Endothelial cell of umbilical vein (primary cell): Measurements from ENCODE around the gene INPP5A. TPM values are rescaled to one million over a fixed set of nuclear protein-coding genes. Genes with fewer than 3 reads are reported as not detected.
A peak's percentile ranks its signal among the peaks of the same experiment; 100 is the strongest.

Experiments used
- BruUV-seq: library from RNA; stranded (reverse); fragments of 400-500 nt; replicated peaks from 2 replicates; lab custom pipeline; 2021; lab: Mats Ljungman, UMichigan
- CTCF ChIA-PET: fragments of 300-600, 350-600 bp; sonication (Branson Sonifier 250); formaldehyde crosslinking; loops from one replicate; lab custom pipeline; 2021; ENCODE audit warnings: antibody characterized with exemption, inconsistent platforms; lab: Charles Lee
- POLR2A ChIA-PET: fragments of 300-600, 350-600 bp; sonication (Branson Sonifier 250); formaldehyde crosslinking; loops from one replicate; lab custom pipeline; 2021; ENCODE audit warnings: antibody characterized with exemption, inconsistent platforms; lab: Charles Lee
- DNase-seq: peaks from one replicate; pipeline ENCODE4 v3.0.0-alpha.2; 2011; ENCODE audit warnings: low read depth, low spot score
- FAIRE-seq: peaks from 2 replicates; lab custom pipeline; 2011; peaks lifted over from hg19 to GRCh38; lab: Jason Lieb, UNC
- H2AFZ ChIP-seq: 2 replicates; pipeline ENCODE4 v1.6.0; 2012; ENCODE audit warnings: low read depth, low read length, control low read depth, inconsistent platforms
- H3K27ac ChIP-seq: 2 replicates; pipeline ENCODE4 v1.5.1; 2011; ENCODE audit warnings: low read depth, mild to moderate bottlenecking, control low read depth, low read length, moderate library complexity; ENCODE audit not compliant: insufficient read depth
- H3K27me3 ChIP-seq, 2 experiments: 2 replicates each; pipeline versions ENCODE4 v1.6.0 to v1.6.1; 2011; ENCODE audit warnings: low read length in 2 of 2, mixed read lengths in 1 of 2; ENCODE audit not compliant: control insufficient read depth in 2 of 2, insufficient read depth in 2 of 2
- H3K36me3 ChIP-seq, 2 experiments: 2 replicates in 1 of 2; 3 replicates in 1 of 2; pipeline ENCODE4 v1.5.1; 2011; ENCODE audit warnings: low read length in 2 of 2, mild to moderate bottlenecking in 1 of 2, moderate library complexity in 1 of 2; ENCODE audit not compliant: control insufficient read depth in 2 of 2, insufficient read depth in 2 of 2; ENCODE audit errors: extremely low read depth in 1 of 2
- H3K4me1 ChIP-seq: 3 replicates; pipeline ENCODE4 v1.5.1; 2011; ENCODE audit warnings: mild to moderate bottlenecking, low read length; ENCODE audit not compliant: control insufficient read depth, insufficient read depth; ENCODE audit errors: extremely low read depth
- H3K4me2 ChIP-seq: 2 replicates; pipeline ENCODE4 v1.6.1; 2011; ENCODE audit warnings: low read length, control low read depth, mixed read lengths; ENCODE audit not compliant: insufficient read depth
- H3K4me3 ChIP-seq, 3 experiments: fragments of 200-600 bp in 1 of 3; sonication (generic), shearing (Covaris generic) in 1 of 3; replicated peaks in 1 of 3; 2 replicates each; pipeline ENCODE4 v1.5.1; 2011 to 2016; ENCODE audit warnings: control low read depth in 3 of 3, low read length in 3 of 3, mild to moderate bottlenecking in 2 of 3, inconsistent platforms in 1 of 3, low read depth in 1 of 3, moderate library complexity in 1 of 3; ENCODE audit not compliant: insufficient read depth in 1 of 3
- H3K79me2 ChIP-seq: 2 replicates; pipeline ENCODE4 v1.6.0; 2012; ENCODE audit warnings: low read length, inconsistent platforms; ENCODE audit not compliant: control insufficient read depth, insufficient read depth
- H3K9ac ChIP-seq: replicated peaks from 2 replicates; pipeline ENCODE3; 2011; ENCODE audit warnings: low read length, control low read depth; ENCODE audit not compliant: insufficient read depth; ENCODE audit errors: extremely low read depth
- H3K9me1 ChIP-seq: replicated peaks from 3 replicates; pipeline ENCODE4 v1.6.0; 2011; ENCODE audit warnings: mild to moderate bottlenecking, low read length; ENCODE audit not compliant: control insufficient read depth, insufficient read depth; ENCODE audit errors: extremely low read depth
- H3K9me3 ChIP-seq: replicated peaks from 2 replicates; pipeline ENCODE4 v1.5.1; 2012; ENCODE audit warnings: low read length, inconsistent platforms; ENCODE audit not compliant: control insufficient read depth, insufficient read depth
- H4K20me1 ChIP-seq: replicated peaks from 2 replicates; pipeline ENCODE3; 2011; ENCODE audit warnings: mild to moderate bottlenecking, low read length; ENCODE audit not compliant: control insufficient read depth, insufficient read depth; ENCODE audit errors: extremely low read depth
- EZH2 ChIP-seq: IDR thresholded peaks from 2 replicates; pipeline ENCODE4 v1.6.1; 2012; ENCODE audit warnings: borderline replicate concordance, low read depth, mild to moderate bottlenecking, moderate library complexity, low read length, inconsistent platforms; ENCODE audit not compliant: severe bottlenecking
- FOS ChIP-seq: IDR thresholded peaks from 2 replicates; pipeline ENCODE4 v1.6.1; 2011; ENCODE audit warnings: mild to moderate bottlenecking, low read length, moderate library complexity, borderline replicate concordance; ENCODE audit not compliant: insufficient read depth
- MYC ChIP-seq: IDR thresholded peaks from one replicate; pipeline ENCODE4 v1.6.1; 2011; ENCODE audit warnings: mild to moderate bottlenecking, low read depth, low read length
- dilution Hi-C: fragments of 300-500 bp; cut with MboI; formaldehyde crosslinking; loops from one replicate; pipeline ENCODE4 v1.15.0; 2019; ENCODE audit warnings: low sequenced_read_pairs; ENCODE audit not compliant: extremely low pct_ligation_motif_present
- intact Hi-C: fragments of 100-400 bp; cut with micrococcal nuclease; formaldehyde crosslinking; loops from one replicate; pipeline ENCODE4 v1.10.0; 2022
- polyA plus RNA-seq, 4 experiments: library from polyadenylated mRNA; depleted of rRNA in 3 of 4; stranded (reverse) in 3 of 4; unstranded in 1 of 4; fragments of >200 nt; gene quantifications; 2 replicates each; pipeline versions ENCODE4 v1.2.1 to v1.2.3, GENCODE V29; 2011 to 2012; ENCODE audit warnings: missing spikeins in 1 of 4
- total RNA-seq: library from RNA; stranded (reverse); gene quantifications from 2 replicates; pipeline ENCODE4 v1.2.3, GENCODE V29; 2021
- TF ChIP-seq, protein P1 (sequence below), 2 donors: IDR thresholded peaks; 1 replicate in 1 of 2; 2 replicates in 1 of 2; pipeline ENCODE4 v1.5.1; 2011; ENCODE audit warnings: low read length in 2 of 2, mild to moderate bottlenecking in 2 of 2, moderate library complexity in 2 of 2, control low read depth in 1 of 2, inconsistent platforms in 1 of 2, low read depth in 1 of 2; ENCODE audit not compliant: insufficient read depth in 1 of 2; ENCODE audit errors: extremely low read depth in 1 of 2

Gene INPP5A
- total and polyA plus RNA-seq, 2 donors (not counting 3 experiments of a cell fraction or from before 2014, with no cell fraction given): 22.9 to 33.2 TPM

DNA sequence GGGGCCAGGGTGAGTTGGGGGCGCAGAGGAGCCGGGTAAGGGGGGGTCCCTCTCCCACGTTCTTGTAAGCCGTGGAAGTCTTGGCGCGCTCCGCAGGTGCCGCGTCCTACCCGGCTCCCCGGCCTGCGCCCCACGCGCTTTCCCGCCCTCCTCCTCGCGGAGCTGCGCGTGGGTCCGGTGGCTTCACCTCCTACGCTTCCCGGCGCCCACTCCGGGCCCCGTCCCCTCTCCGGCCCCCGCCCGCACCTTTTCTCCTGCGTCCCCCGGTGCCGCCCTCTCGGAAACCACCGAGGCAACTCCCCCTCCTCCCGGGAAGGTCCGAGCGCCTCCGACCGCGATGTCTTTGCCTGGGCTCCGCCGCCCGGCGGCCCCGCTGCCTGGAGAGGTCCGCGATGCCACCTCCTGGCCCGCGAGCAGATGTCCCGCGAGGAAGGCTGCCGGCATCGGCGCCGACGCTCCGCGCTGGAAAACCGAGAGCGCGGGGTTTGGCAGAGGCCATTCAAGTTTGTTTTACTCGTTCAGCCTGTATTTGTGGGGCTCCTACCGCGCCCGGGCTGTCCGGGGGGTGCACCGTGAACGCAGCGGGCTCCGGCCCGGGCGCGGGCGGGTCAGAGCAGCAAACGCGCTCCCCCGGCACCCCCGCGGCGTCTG, 250.7 kb downstream of the INPP5A start:
- H3K9me3 ChIP-seq: no peaks in the 10 kb centered on the region
- H3K9ac ChIP-seq: no peak overlapping the region
- no peaks in the 10 kb centered on the region for H3K4me1 ChIP-seq
- peaks cover 35 to 53% of the 10 kb centered on the region in 2 experiments for H3K27me3 ChIP-seq
- no peaks in the 10 kb centered on the region for H3K79me2 ChIP-seq
- dilution Hi-C loops: no loop called here
- H4K20me1 ChIP-seq: no peaks in the 10 kb centered on the region
- no peak overlapping the region for H3K27ac ChIP-seq
- TF ChIP-seq EZH2 (peak; percentile 88), MYC (no peak)
- TF ChIP-seq, protein P1, sequence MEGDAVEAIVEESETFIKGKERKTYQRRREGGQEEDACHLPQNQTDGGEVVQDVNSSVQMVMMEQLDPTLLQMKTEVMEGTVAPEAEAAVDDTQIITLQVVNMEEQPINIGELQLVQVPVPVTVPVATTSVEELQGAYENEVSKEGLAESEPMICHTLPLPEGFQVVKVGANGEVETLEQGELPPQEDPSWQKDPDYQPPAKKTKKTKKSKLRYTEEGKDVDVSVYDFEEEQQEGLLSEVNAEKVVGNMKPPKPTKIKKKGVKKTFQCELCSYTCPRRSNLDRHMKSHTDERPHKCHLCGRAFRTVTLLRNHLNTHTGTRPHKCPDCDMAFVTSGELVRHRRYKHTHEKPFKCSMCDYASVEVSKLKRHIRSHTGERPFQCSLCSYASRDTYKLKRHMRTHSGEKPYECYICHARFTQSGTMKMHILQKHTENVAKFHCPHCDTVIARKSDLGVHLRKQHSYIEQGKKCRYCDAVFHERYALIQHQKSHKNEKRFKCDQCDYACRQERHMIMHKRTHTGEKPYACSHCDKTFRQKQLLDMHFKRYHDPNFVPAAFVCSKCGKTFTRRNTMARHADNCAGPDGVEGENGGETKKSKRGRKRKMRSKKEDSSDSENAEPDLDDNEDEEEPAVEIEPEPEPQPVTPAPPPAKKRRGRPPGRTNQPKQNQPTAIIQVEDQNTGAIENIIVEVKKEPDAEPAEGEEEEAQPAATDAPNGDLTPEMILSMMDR (IDR thresholded peaks at IDR 0.05; ENCODE audit: extremely low read depth in 1 of 2, insufficient read depth in 1 of 2, low read depth in 1 of 2, low read length in 2 of 2): peak in 1 of 2 donors; percentile 26
- intact Hi-C loops: loop anchor here (1.0 to 5.0 kb wide), 2 partner anchors 121 to 134 kb away; no protein-coding TSS in a partner anchor
- no peak overlapping the region for H3K4me2 ChIP-seq
- ChIA-PET POLR2A (no interaction called here), CTCF (interaction anchor here (1.7 kb wide), 1 partner anchor 134 kb away, joined by 9 read pairs; no protein-coding TSS in a partner anchor)
- H3K9me1 ChIP-seq: no peaks in the 10 kb centered on the region
- DNase-seq: no peak
- no peaks in the 10 kb centered on the region for H3K36me3 ChIP-seq
- H3K4me3 ChIP-seq: no peak overlapping the region
- no peak overlapping the region for H2AFZ ChIP-seq
- BruUV-seq: no TSS peak
- FAIRE-seq: no peak

DNA sequence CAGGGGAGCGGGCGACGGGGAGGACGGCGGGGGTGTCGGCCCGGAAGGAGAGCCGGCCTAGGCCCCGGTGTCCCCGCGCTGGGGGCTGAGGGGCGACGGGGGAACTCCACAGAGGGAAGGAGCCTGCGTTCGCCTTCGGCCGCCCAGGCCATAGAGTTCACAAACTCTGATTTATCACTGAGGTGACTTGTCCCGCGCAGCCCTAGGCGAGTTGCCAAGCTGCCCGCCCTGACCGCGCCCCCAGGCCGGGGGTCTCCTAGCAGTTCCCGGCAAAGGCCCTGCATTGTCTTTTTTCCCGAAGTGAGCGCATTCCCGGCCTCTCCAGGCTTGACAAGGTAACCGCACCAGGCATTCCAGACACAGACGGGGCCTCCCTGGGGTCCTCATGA, 251.2 kb downstream of the INPP5A start:
- Histone ChIP-seq H3K27me3 (peaks cover 30 to 48% of the 10 kb centered on the region in 2 experiments), H3K9ac (no peak overlapping the region), H3K9me3 (no peaks in the 10 kb centered on the region), H3K36me3 (no peaks in the 10 kb centered on the region), H2AFZ (no peak overlapping the region), H3K9me1 (no peaks in the 10 kb centered on the region), H3K4me1 (no peaks in the 10 kb centered on the region), H3K27ac (no peak overlapping the region), H4K20me1 (no peaks in the 10 kb centered on the region), H3K4me3 (no peak overlapping the region), H3K79me2 (no peaks in the 10 kb centered on the region), H3K4me2 (no peak overlapping the region)
- no peak for TF ChIP-seq FOS
- TF ChIP-seq EZH2: peak; percentile 73
- FAIRE-seq (no peak), DNase-seq (no peak)
- CTCF ChIA-PET: interaction anchor here (1.7 kb wide), 1 partner anchor 134 kb away, joined by 9 read pairs; no protein-coding TSS in a partner anchor
- intact Hi-C loops (loop anchor here (1.0 to 5.0 kb wide), 2 partner anchors 122 to 135 kb away; no protein-coding TSS in a partner anchor), dilution Hi-C loops (no loop called here)
- no TSS peak for BruUV-seq
- POLR2A ChIA-PET: no interaction called here
